Fibroblast of lung (primary cell): Measurements from ENCODE around the gene GPN3. TPM values are rescaled to one million over a fixed set of nuclear protein-coding genes. Genes with fewer than 3 reads are reported as not detected.

ENCODE experiments used
- DNase-seq, 2 donors: peaks; one replicate each; pipeline versions ENCODE4 v3.0.0 to v3.0.0-alpha.2; 2010; ENCODE audit warnings: low read depth in 2 of 2
- H2AFZ ChIP-seq: 2 replicates; pipeline ENCODE4 v1.5.1; 2012; ENCODE audit warnings: low read length, control low read depth, inconsistent platforms
- H3K27ac ChIP-seq: 2 replicates; pipeline ENCODE4 v1.5.1; 2011; ENCODE audit warnings: low read length, control low read depth; ENCODE audit not compliant: insufficient read depth
- H3K27me3 ChIP-seq: 2 replicates; pipeline ENCODE4 v1.5.1; 2011; ENCODE audit warnings: mild to moderate bottlenecking, low read length; ENCODE audit not compliant: control insufficient read depth, insufficient read depth
- H3K36me3 ChIP-seq: 2 replicates; pipeline ENCODE4 v1.5.1; 2011; ENCODE audit warnings: low read length; ENCODE audit not compliant: control insufficient read depth, insufficient read depth
- H3K4me1 ChIP-seq: 2 replicates; pipeline ENCODE4 v1.5.1; 2011; ENCODE audit warnings: low read length; ENCODE audit not compliant: control insufficient read depth, insufficient read depth; ENCODE audit errors: extremely low read depth
- H3K4me2 ChIP-seq: 2 replicates; pipeline ENCODE4 v1.5.1; 2011; ENCODE audit warnings: low read length, control low read depth; ENCODE audit not compliant: insufficient read depth; ENCODE audit errors: extremely low read depth
- H3K4me3 ChIP-seq, 4 experiments: fragments of 200-600 bp in 1 of 4; sonication (generic) in 1 of 4; replicated peaks in 1 of 4; 2 replicates each; pipeline ENCODE4 v1.5.1; 2011 to 2016; ENCODE audit warnings: low read length in 4 of 4, low read depth in 3 of 4, mild to moderate bottlenecking in 3 of 4, control low read depth in 2 of 4, inconsistent platforms in 1 of 4, mixed read lengths in 1 of 4; ENCODE audit not compliant: insufficient read depth in 1 of 4; ENCODE audit errors: control extremely low read depth in 1 of 4
- H3K79me2 ChIP-seq: 2 replicates; pipeline ENCODE4 v1.5.1; 2012; ENCODE audit warnings: mild to moderate bottlenecking, low read length, inconsistent platforms; ENCODE audit not compliant: control insufficient read depth, insufficient read depth
- H3K9ac ChIP-seq: 2 replicates; pipeline ENCODE4 v1.5.1; 2011; ENCODE audit warnings: mild to moderate bottlenecking, low read length, control low read depth; ENCODE audit not compliant: insufficient read depth
- H3K9me3 ChIP-seq: 2 replicates; pipeline ENCODE4 v1.5.1; 2012; ENCODE audit warnings: low read depth, low read length; ENCODE audit not compliant: control insufficient read depth, insufficient read depth
- H4K20me1 ChIP-seq: 2 replicates; pipeline ENCODE4 v1.5.1; 2011; ENCODE audit warnings: low read length; ENCODE audit not compliant: control insufficient read depth, insufficient read depth; ENCODE audit errors: extremely low read depth
- EZH2 ChIP-seq: IDR thresholded peaks from 2 replicates; pipeline ENCODE4 v1.5.1; 2012; ENCODE audit warnings: low read length, control low read depth, mild to moderate bottlenecking; ENCODE audit errors: missing control alignments
- polyA plus RNA-seq, 2 donors: library from polyadenylated mRNA; depleted of rRNA in 1 of 2; stranded (reverse) in 1 of 2; unstranded in 1 of 2; fragments of >200 nt; gene quantifications; 2 replicates each; pipeline ENCODE4 v1.2.1, GENCODE V29; 2011 to 2012; ENCODE audit warnings: missing spikeins in 1 of 2
- total RNA-seq: library from RNA; depleted of rRNA; stranded (reverse); fragments of >200 nt; gene quantifications from 2 replicates; pipeline ENCODE4 v1.2.1, GENCODE V29; 2014
- TF ChIP-seq, protein P1 (sequence below), 2 donors: IDR thresholded peaks in 1 of 2; conservative IDR thresholded peaks in 1 of 2; 1 replicate in 1 of 2; 2 replicates in 1 of 2; pipeline ENCODE4 v1.5.1; 2011 to 2012; ENCODE audit warnings: low read length in 2 of 2, control low read depth in 1 of 2, inconsistent platforms in 1 of 2, low read depth in 1 of 2, mild to moderate bottlenecking in 1 of 2

GPN3 gene
- total and polyA plus RNA-seq, 2 donors (not counting 1 experiment from before 2014, with no cell fraction given): 8.9 to 29.7 TPM

DNA sequence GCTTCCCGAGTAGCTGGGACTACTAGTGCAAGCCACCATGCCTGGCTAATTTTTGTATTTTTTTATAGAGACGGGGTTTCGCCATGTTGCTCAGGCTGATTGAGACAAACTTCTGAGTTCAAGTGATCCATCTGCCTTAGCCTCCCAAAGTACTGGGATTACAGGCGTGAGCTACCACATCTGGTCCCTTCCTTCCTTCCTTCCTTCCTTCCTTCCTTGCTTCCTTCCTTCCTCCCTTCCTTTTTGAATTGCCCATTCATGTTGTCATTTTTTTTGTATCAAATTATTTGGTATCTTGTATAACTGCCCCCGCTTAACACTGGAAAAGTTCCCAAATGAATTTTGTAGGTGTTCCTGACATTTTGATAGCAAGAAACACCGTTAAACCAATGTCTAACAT lies 45.8 kb upstream of the GPN3 start:
- no peak overlapping the region for H2AFZ ChIP-seq

DNA sequence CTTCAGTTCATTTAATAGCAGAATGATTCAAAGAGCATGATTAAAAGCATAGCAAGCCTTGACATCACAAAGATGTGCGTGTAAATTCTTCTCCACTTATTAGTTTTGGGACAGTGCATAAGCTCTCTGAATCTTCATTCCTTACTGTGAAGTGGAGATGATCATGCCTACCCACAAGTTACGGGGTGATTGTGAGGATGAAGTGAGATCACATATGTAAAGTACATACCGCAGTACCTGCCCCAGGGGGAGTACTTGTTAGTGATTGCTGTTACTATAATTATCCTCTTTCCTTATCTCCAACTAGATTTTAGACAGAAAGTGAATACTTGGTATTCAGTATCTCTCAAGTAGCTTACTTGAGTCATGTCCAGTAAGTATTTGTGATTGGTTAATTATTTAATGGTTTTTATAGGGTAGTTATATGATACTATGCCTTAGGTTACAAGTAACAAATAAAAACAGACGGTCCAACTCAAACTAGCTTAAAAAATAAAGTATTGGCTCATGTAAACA lies 40.1 kb upstream of the GPN3 start:
- no peaks in the 10 kb centered on the region for H3K4me1 ChIP-seq
- H3K27ac ChIP-seq: no peak overlapping the region
- H3K79me2 ChIP-seq: no peaks in the 10 kb centered on the region
- H3K4me3 ChIP-seq: no peak overlapping the region
- no peak overlapping the region for H2AFZ ChIP-seq
- no peak for DNase-seq
- no peak overlapping the region for H3K9ac ChIP-seq
- H3K27me3 ChIP-seq: no peaks in the 10 kb centered on the region
- H3K36me3 ChIP-seq: no peaks in the 10 kb centered on the region
- H3K9me3 ChIP-seq: no peaks in the 10 kb centered on the region
- no peak for TF ChIP-seq EZH2
- TF ChIP-seq, protein P1, sequence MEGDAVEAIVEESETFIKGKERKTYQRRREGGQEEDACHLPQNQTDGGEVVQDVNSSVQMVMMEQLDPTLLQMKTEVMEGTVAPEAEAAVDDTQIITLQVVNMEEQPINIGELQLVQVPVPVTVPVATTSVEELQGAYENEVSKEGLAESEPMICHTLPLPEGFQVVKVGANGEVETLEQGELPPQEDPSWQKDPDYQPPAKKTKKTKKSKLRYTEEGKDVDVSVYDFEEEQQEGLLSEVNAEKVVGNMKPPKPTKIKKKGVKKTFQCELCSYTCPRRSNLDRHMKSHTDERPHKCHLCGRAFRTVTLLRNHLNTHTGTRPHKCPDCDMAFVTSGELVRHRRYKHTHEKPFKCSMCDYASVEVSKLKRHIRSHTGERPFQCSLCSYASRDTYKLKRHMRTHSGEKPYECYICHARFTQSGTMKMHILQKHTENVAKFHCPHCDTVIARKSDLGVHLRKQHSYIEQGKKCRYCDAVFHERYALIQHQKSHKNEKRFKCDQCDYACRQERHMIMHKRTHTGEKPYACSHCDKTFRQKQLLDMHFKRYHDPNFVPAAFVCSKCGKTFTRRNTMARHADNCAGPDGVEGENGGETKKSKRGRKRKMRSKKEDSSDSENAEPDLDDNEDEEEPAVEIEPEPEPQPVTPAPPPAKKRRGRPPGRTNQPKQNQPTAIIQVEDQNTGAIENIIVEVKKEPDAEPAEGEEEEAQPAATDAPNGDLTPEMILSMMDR (conservative IDR thresholded peaks at IDR 0.05 in 1 of 2, IDR thresholded peaks at IDR 0.05 in 1 of 2; ENCODE audit: low read depth in 1 of 2, low read length in 2 of 2): no peak
- H4K20me1 ChIP-seq: no peaks in the 10 kb centered on the region
- H3K4me2 ChIP-seq: no peak overlapping the region

More for the DNA sequence above, 45.8 kb upstream of the GPN3 start:
- no peak overlapping the region for H3K9ac ChIP-seq
- no peaks in the 10 kb centered on the region for H3K79me2 ChIP-seq
- no peak for TF ChIP-seq EZH2
- TF ChIP-seq, protein P1 (conservative IDR thresholded peaks at IDR 0.05 in 1 of 2, IDR thresholded peaks at IDR 0.05 in 1 of 2; ENCODE audit: low read depth in 1 of 2, low read length in 2 of 2): no peak
- no peak overlapping the region for H3K4me3 ChIP-seq
- H3K9me3 ChIP-seq: no peaks in the 10 kb centered on the region
- no peaks in the 10 kb centered on the region for H3K27me3 ChIP-seq
- H3K27ac ChIP-seq: no peak overlapping the region
- no peaks in the 10 kb centered on the region for H4K20me1 ChIP-seq
- DNase-seq: no peak
- H3K4me1 ChIP-seq: no peaks in the 10 kb centered on the region
- H3K36me3 ChIP-seq: no peaks in the 10 kb centered on the region
- no peak overlapping the region for H3K4me2 ChIP-seq

- H3K36me3 ChIP-seq: no peaks in the 10 kb centered on the region
- no peak overlapping the region for H3K4me2 ChIP-seq
- H3K27me3 ChIP-seq: no peaks in the 10 kb centered on the region
- no peak overlapping the region for H3K4me3 ChIP-seq
- H3K4me1 ChIP-seq: no peaks in the 10 kb centered on the region
- no peak overlapping the region for H3K27ac ChIP-seq
- peaks cover 11% of the 10 kb centered on the region for H3K79me2 ChIP-seq
- no peak for DNase-seq
- no peaks in the 10 kb centered on the region for H3K9me3 ChIP-seq
- TF ChIP-seq, protein P1 (conservative IDR thresholded peaks at IDR 0.05 in 1 of 2, IDR thresholded peaks at IDR 0.05 in 1 of 2; ENCODE audit: low read depth in 1 of 2, low read length in 2 of 2): no peak
- TF ChIP-seq EZH2: no peak
- no peak overlapping the region for H2AFZ ChIP-seq
- no peak overlapping the region for H3K9ac ChIP-seq
- no peaks in the 10 kb centered on the region for H4K20me1 ChIP-seq
These were observed 37.3 kb upstream of the GPN3 start for GRCh38 chr12:110505332-110505731.
